ENCODE results near the gene PSEN1.

Gene PSEN1

DNA sequence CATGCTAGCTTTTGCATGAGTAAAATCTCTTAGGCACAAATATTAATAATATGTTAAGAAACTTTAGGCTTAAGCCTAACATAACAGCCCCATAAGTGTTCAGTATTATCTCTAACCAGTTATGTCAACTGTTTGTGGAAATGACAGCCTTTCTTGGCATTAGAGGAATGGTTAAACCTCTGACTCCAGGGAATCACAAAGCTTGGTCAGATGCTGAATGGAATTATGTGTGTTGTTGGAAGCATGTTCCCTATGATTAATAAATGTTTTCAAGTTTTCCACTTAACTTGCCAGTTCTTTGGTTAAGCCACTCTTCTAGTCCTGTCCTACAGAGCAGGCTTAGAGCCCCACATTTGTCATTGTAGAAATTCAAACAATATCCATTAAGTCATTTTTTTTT lies 17.0 kb downstream of the PSEN1 start:
- TF ChIP-seq REST (IDR thresholded peaks at IDR 0.05; ENCODE audit: insufficient replicate concordance, low read depth) (no peak), SPI1 (IDR thresholded peaks at IDR 0.05; ENCODE audit: borderline replicate concordance, low read depth) (no peak), GABPA (IDR thresholded peaks at IDR 0.05; ENCODE audit: low read depth) (no peak), POLR2AphosphoS5 (IDR thresholded peaks at IDR 0.05; ENCODE audit: low read depth) (no peak), CTCF (IDR thresholded peaks at IDR 0.05; ENCODE audit: insufficient read depth, low read length) (no peak)
- DNase-seq (ENCODE audit: low read depth in 1 of 2, low spot score in 1 of 2), result no peak
- no peak overlapping the region for H3K4me3 ChIP-seq (replicated peaks; ENCODE audit: insufficient read depth, low read length)
- no peaks in the 10 kb centered on the region for H3K27me3 ChIP-seq (ENCODE audit: insufficient read depth, poor library complexity, severe bottlenecking)
- no peak overlapping the region for H3K27ac ChIP-seq (replicated peaks)

DNA sequence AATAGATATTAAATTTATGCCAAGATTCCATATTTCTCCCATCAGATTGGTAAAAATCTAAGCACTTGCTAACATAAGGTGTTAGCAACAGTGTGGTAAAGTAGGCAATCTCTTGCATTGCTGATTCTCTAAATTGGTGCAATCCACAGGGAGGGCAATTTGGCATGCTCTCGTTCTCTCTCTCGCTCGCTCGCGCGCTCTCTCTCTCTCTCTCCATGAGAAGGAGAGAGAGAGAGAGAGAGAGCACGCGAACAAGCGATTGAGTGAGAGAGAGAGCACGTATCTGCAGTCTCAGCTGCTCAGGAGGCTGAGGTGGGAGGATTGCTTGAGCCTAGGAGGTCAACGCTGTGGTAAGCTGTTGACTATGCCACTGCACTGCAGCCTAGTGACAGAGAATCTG lies 25.9 kb downstream of the PSEN1 start:
- H3K27ac ChIP-seq (replicated peaks), result no peak overlapping the region
- no peaks in the 10 kb centered on the region for H3K27me3 ChIP-seq (ENCODE audit: insufficient read depth, poor library complexity, severe bottlenecking)
- no peak overlapping the region for H3K4me3 ChIP-seq (replicated peaks; ENCODE audit: insufficient read depth, low read length)
- DNase-seq (ENCODE audit: low read depth in 1 of 2, low spot score in 1 of 2), result no peak
- TF ChIP-seq SPI1 (IDR thresholded peaks at IDR 0.05; ENCODE audit: borderline replicate concordance, low read depth), result no peak

- no peak for DNase-seq (ENCODE audit: low read depth in 1 of 2, low spot score in 1 of 2)
- Histone ChIP-seq H3K4me3 (replicated peaks; ENCODE audit: insufficient read depth, low read length) (no peak overlapping the region), H3K27me3 (ENCODE audit: insufficient read depth, poor library complexity, severe bottlenecking) (no peaks in the 10 kb centered on the region), H3K27ac (replicated peaks) (no peak overlapping the region)
- TF ChIP-seq GABPA (IDR thresholded peaks at IDR 0.05; ENCODE audit: low read depth) (no peak), CTCF (IDR thresholded peaks at IDR 0.05; ENCODE audit: insufficient read depth, low read length) (no peak), POLR2AphosphoS5 (IDR thresholded peaks at IDR 0.05; ENCODE audit: low read depth) (no peak), SPI1 (IDR thresholded peaks at IDR 0.05; ENCODE audit: borderline replicate concordance, low read depth) (no peak), REST (IDR thresholded peaks at IDR 0.05; ENCODE audit: insufficient replicate concordance, low read depth) (no peak)
These were observed 30.1 kb downstream of the PSEN1 start for GRCh38 chr14:73166399-73166798.

DNA sequence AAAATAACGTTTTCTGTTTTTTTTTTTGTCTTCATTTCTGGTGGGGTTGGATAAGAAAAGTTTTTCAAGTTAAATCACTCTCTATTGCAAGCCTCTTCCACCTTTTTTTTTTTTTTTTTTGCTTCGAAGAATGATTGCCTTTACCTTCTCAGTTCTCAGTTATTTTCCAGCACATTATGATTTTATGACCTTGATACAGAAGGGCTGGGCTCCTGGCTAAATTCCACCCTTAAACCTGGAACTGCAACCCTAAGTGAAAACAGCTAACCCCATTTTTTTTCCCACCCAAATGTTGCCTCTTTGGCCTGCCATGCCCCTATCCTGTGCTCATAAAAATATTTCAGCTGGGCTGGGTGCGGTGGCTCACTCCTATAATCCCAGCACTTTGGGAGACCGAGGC lies 31.4 kb downstream of the PSEN1 start:
- TF ChIP-seq GABPA (IDR thresholded peaks at IDR 0.05; ENCODE audit: low read depth) (no peak), SPI1 (IDR thresholded peaks at IDR 0.05; ENCODE audit: borderline replicate concordance, low read depth) (no peak), REST (IDR thresholded peaks at IDR 0.05; ENCODE audit: insufficient replicate concordance, low read depth) (no peak), CTCF (IDR thresholded peaks at IDR 0.05; ENCODE audit: insufficient read depth, low read length) (no peak), POLR2AphosphoS5 (IDR thresholded peaks at IDR 0.05; ENCODE audit: low read depth) (no peak)
- H3K4me3 ChIP-seq (replicated peaks; ENCODE audit: insufficient read depth, low read length), result no peak overlapping the region
- no peak overlapping the region for H3K27ac ChIP-seq (replicated peaks)
- H3K27me3 ChIP-seq (ENCODE audit: insufficient read depth, poor library complexity, severe bottlenecking), result no peaks in the 10 kb centered on the region
- no peak for DNase-seq (ENCODE audit: low read depth in 1 of 2, low spot score in 1 of 2)

Measured in HL-60 (cell line).